LoVo (cell line): Measurements from ENCODE around the gene TPSB2.
"Not testable (repeated sequence)": the region's sequence is repeated elsewhere in the genome, so short reads cannot be mapped to it uniquely, and the experiment has no call there.

ENCODE experiments used
- DNase-seq: peaks from one replicate; pipeline ENCODE4 v3.0.0-alpha.2; 2016; ENCODE audit warnings: low spot score

TPSB2 gene

DNA sequence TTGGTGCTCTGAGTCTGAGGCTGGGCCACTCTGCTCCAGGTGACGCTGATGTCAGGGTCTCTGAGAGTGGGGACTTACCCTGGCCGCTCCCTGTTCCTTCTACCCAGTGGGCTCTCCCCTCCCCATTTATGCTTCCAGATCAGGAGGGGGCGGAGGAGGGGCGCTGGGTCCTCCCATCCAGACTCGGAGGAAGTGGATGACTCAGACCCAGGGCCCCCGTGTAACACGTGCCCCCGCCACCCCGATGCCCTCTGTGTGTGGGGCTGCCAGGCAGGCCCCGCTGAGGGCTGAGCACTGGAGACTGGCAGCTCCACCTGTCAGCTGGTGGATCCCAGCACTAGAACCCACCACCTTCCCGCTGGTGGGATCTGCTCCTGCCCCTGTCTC, at the start of gene TPSB2:
TSS of gene TPSB2 (minus strand) at position 101 of the 387 bp plus-strand sequence. CDS start 233 bp downstream, outside the sequence.
- not testable (repeated sequence) for DNase-seq

GRCh38 chr16:1279081-1279944, 49.3 kb upstream of the TPSB2 start:
- no peak for DNase-seq

GRCh38 chr16:1278477-1278876, 48.5 kb upstream of the TPSB2 start:
- DNase-seq: no peak

DNA sequence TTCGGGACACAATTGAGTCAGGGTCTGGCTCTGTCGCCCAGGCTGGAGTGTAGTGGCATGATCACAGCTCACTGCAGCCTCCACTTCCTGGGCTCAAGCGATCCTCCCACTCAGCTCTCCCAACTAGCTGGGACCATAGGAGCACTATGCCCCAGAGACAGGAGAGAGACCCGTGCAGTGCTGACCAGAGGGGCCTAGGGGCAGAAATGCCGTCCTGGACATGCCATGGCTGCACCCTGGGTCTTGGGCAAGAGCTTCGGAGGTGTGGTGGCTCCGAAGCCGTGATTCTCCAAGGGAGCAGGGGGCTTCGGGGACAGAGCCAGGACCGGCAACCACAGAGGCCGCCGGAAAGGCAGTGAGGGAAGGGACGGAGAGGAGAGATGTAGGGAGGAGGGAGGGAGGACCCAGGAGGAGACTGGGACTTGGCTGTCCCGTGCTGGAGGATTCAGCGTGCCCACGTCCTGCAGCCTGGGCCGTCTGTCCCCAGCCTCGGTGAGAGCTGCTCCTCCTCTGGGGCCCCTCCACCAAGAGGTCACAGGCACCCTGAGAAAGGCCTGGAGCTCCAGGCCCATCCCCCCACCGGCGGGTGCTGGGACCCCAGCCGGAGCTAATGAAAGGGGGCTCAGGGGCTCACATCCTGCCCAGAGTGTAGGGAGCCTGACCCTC, 47.8 kb upstream of the TPSB2 start:
- no peak for DNase-seq

DNA sequence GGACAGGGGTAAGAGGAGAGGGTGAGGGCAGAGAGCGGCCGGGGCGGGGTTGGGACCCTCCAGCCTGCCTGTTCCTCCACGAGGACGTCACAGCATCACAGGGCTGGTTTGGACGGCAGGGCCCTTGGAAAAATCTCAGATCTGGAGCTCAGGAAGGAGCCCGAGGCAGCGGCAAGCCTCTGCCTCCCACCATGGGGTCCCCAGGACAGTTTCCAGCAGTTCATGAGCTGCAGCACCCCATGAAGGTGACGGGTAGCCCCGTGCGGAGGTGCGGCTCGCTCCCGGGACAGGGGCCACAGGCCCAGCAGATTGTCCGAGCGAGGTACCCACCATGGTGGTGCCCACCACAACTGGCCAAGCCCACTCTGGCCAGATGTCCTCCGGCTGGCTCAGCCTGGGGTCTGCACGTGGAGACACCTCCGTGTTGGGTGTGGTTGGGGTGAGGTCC, 47.2 kb upstream of the TPSB2 start:
- no peak for DNase-seq

DNA sequence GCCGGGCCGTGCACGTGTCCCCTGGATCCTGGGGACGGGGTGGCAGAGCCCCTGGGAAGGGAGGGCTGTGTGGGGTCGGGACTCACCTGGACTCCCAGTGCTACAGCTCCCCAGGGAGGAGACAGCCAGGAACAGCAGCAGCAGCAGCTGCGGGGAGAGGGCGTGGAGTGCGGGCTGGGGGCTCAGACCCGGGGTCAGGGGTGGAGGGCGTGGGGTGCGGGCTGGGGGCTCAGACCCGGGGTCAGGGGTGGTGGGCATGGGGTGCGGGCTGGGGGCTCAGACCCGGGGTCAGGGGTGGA, 46.5 kb upstream of the TPSB2 start:
- DNase-seq: no peak

DNA sequence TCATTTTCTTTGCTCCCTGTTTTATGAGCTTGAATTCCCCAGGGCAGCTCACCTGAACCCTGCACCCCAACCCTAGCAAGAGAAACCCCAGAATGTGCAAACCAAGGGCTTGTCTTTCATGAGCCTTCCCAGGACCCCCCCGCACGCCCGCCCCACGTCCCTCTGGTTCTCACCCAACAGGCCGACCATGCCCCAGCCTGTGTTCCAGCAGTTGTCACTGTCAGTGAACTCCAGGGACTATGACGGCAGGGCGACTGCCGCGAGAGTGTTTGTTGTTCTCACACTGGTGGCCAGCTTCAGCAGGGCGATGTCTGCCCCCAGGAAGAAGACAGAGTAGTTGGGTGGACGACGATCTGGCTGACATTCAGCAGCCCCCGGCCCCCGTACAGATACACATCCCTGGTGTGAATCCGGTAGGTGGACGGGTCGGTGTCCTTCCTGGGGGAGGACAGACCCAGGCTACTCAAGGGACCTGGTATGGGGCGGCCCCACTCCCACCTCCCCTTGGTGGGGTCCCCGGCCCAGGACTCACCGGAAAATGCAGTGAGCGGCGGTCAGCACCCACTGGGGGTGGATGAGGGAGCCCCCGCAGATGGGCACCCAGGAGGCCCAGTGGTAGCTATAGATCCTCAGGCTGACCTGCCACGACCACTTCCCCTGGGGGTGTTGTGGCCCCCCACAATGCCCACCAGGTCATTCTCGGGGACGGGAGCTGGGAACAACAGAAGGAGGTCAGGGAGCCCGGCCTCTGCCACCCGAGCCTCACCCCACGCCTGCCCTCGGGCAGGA, 46.0 kb upstream of the TPSB2 start:
- DNase-seq: no peak

- DNase-seq: no peak
Observed at GRCh38 chr16:1274767-1275166, 44.8 kb upstream of the TPSB2 start.

- no peak for DNase-seq
Observed at GRCh38 chr16:1273816-1274215, 43.8 kb upstream of the TPSB2 start.

GRCh38 chr16:1272453-1273198, 42.6 kb upstream of the TPSB2 start:
- no peak for DNase-seq

DNA sequence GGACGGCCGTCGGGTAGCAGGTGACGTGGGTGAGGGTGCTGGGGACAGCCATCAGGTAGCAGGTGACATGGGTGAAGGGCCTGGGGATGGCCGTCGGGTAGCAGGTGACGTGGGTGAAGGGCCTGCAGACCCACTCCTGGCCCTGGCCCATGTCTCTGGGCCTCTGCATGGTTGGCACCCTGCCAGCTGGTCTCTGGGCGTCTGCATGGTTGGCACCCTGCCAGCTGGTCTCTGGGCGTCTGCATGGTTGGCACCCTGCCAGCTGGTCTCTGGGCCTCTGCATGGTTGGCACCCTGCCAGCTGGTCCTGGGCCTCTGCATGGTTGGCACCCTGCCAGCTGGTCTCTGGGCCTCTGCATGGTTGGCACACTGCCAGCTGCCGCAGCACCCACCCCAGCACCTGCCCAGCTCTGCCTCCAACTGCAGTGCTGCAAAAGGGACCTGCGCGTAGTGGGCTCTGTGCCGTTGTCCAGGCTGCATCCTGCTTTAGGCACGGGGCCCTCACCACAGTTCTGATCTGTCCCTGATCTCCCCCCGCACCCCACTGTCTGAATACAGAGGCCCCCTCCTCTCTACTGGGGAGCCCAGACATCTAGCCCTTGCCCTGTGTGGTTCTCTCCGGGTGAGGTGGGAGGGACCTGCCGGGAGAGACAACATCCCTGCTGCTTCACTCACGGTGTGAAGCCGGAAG, 41.9 kb upstream of the TPSB2 start:
- DNase-seq: peak; percentile 29

GRCh38 chr16:1271380-1271723, 41.4 kb upstream of the TPSB2 start:
- no peak for DNase-seq

GRCh38 chr16:1269418-1269817, 39.4 kb upstream of the TPSB2 start:
- not testable (repeated sequence) for DNase-seq

DNA sequence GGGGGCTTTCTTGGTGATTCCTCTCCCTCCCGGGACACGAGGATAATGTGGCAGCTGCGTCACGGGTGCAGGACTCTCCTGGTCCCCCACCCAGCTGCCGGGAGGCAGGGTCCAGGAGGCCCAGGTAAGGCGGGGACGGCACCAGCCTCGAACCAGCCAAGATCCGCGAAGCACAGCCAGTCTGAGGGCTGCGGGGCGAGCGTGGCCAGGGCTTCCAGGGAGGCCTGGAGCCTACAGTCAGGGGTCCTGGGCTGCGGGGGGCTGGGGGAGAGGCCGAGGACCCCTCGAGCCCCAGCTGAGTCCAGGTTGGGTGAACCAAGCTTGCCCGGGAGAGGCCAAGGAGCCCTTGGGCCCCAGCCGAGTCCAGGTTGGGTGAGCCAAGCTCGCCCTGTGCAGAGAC, 35.8 kb upstream of the TPSB2 start:
- DNase-seq: no peak

- DNase-seq: no peak
Observed at GRCh38 chr16:1265090-1265630, 35.2 kb upstream of the TPSB2 start.

- DNase-seq: no peak
Observed at GRCh38 chr16:1264345-1265089, 34.5 kb upstream of the TPSB2 start.

DNA sequence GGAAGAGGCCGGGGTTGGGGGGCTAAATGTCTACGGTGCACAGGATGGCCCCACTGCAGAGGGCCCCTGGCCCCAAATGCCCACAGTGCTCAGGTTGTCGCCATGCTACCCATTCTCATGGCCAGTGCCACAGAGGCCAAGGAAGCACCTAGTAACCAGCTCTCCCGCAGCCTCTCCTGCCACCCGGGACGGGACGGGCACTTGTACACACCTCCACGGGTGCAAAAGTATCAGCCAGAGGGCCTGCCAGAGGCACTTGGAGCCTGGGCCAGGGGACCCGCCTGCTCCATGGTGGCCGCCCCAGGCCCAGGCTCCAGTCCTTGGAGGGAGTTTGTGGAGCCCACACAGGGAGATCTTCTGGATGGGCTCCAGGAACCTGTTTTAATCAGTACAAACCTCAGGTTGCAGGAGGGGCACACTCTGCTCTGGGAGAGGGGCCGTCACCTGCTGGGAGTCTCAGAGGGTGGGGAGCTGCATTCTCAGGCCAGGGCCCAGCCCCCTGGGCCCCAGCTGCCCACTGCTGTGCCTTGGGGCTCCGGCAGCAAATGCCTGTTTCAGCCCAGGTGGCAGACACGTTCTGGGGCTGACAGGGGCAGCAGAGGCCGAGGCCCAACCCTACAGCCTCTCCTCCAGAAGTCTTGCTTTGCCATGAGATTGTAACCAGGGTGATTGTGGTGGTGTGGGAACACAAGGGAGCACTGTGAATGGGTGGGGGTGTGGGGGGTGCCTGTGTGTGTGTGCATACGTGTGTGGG, 33.8 kb upstream of the TPSB2 start:
- no peak for DNase-seq

- DNase-seq: no peak
Observed at GRCh38 chr16:1262846-1263221, 32.9 kb upstream of the TPSB2 start.

DNA sequence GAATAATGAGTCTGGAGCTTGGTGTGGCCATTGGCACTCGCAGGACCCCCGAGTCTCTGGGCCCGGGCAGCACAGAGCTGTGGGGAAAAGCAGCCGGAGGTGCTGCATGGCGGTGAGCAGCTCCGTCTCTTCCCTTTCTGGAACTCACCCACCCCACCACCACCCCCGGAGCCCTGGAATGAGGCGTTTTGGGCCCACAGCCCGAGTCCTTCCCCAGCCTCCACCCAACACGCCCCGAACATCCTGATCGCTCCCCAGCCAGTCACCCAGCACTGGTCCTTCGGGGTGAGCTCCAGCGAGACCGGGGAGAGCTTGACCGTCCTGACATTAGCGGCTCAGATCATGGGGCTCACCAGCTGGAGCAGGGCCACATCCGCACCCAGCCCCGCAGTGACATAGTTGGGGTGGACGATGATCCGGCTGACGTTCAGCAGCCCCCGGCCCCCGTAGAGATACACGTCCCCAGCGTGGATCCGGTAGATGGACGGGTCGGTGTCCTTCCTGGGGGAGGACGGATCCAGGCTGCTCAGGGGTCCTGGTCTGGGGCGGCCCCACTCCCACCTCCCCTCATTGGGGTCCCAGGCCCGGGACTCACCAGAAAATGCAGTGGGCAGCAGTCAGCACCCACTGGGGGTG, 32.3 kb upstream of the TPSB2 start:
- no peak for DNase-seq
